AG04449 (cell line): ENCODE data around the gene NEMP1.
A peak's percentile ranks its signal among the peaks of the same experiment; 100 is the strongest.
"Not testable (repeated sequence)": the region's sequence is repeated elsewhere in the genome, so short reads cannot be mapped to it uniquely, and the experiment has no call there.

Experiments used
- CTCF ChIA-PET: fragments of 350-600 bp; formaldehyde crosslinking; extraction: SDS; loops from one replicate; lab custom pipeline; 2021; ENCODE audit warnings: antibody characterized with exemption; lab: Yijun Ruan, JAX
- POLR2A ChIA-PET: fragments of 400-600, 350-600 bp; formaldehyde crosslinking; extraction: SDS; loops from one replicate; lab custom pipeline; 2020; ENCODE audit warnings: antibody characterized with exemption, inconsistent platforms; lab: Yijun Ruan, JAX
- DNase-seq: peaks from one replicate; pipeline ENCODE4 v3.0.0-alpha.2; 2010; ENCODE audit warnings: low read depth, low spot score
- H3K4me3 ChIP-seq: 2 replicates; pipeline ENCODE4 v1.5.1; 2011; ENCODE audit warnings: low read depth, mild to moderate bottlenecking, control low read depth, low read length
- CTCF ChIP-seq: IDR thresholded peaks from one replicate; pipeline ENCODE4 v1.5.1; 2011; ENCODE audit warnings: mild to moderate bottlenecking, moderate library complexity, low read length, control low read depth, inconsistent platforms; ENCODE audit not compliant: insufficient read depth; ENCODE audit errors: missing control alignments

Gene NEMP1

GRCh38 chr12:57086493-57087009, 8.0 kb upstream of the NEMP1 start:
- TF ChIP-seq CTCF, result peak; percentile 44
- POLR2A ChIA-PET, result interaction anchor here (3.7 to 5.0 kb wide), 2 partner anchors 8 to 25 kb away, joined by 35 to 81 read pairs; partner anchors contain the start of genes NEMP1 and STAT6
- DNase-seq, result no peak
- peak overlapping the region; percentile 79 for H3K4me3 ChIP-seq
- CTCF ChIA-PET, result interaction anchor here (0.6 to 16.5 kb wide), 3 partner anchors 17 to 21 kb away, joined by 4 to 218 read pairs (median 6); partner anchors contain the start of gene STAT6

GRCh38 chr12:57085999-57086492, 7.5 kb upstream of the NEMP1 start:
- peak overlapping the region; percentile 79 for H3K4me3 ChIP-seq
- no peak for TF ChIP-seq CTCF
- DNase-seq, result no peak
- POLR2A ChIA-PET, result interaction anchor here (3.7 to 5.0 kb wide), 2 partner anchors 7 to 26 kb away, joined by 35 to 81 read pairs; partner anchors contain the start of genes NEMP1 and STAT6
- CTCF ChIA-PET, result interaction anchor here (0.9 to 16.5 kb wide), 5 partner anchors 16 to 38 kb away, joined by 3 to 218 read pairs (median 23); partner anchors contain the start of gene STAT6

GRCh38 chr12:57080855-57081254, 2.3 kb upstream of the NEMP1 start:
- ChIA-PET POLR2A (no interaction called here), CTCF (interaction anchor here (2.3 to 5.6 kb wide), 5 partner anchors 10 to 43 kb away, joined by 6 to 26 read pairs (median 18); partner anchors contain the start of gene STAT6)
- DNase-seq, result no peak
- no peak for TF ChIP-seq CTCF
- no peak overlapping the region for H3K4me3 ChIP-seq

GRCh38 chr12:57079821-57080220, 1.2 kb upstream of the NEMP1 start:
- DNase-seq, result no peak
- CTCF ChIA-PET, result interaction anchor here (0.7 to 3.9 kb wide), 17 partner anchors 9 to 165 kb away, joined by 3 to 26 read pairs (median 6); partner anchors contain the start of genes STAT6 and ZBTB39
- TF ChIP-seq CTCF, result no peak
- no peak overlapping the region for H3K4me3 ChIP-seq
- POLR2A ChIA-PET, result interaction anchor here (1.4 to 2.4 kb wide), 4 partner anchors 8 to 31 kb away, joined by 3 to 35 read pairs (median 12); partner anchors contain the start of genes NAB2 and STAT6

- CTCF ChIA-PET, result interaction anchor here (1.1 to 9.3 kb wide), 12 partner anchors 8 to 190 kb away, joined by 3 to 148 read pairs (median 6); partner anchors contain the start of genes LRP1, SHMT2 and STAT6
- not testable (repeated sequence) for DNase-seq, H3K4me3 ChIP-seq
- POLR2A ChIA-PET, result interaction anchor here (0.8 kb wide), 1 partner anchor 53 kb away, joined by 3 read pairs; no protein-coding TSS in a partner anchor
Observed at GRCh38 chr12:57073566-57074450, 4.8 kb downstream of the NEMP1 start.

- TF ChIP-seq CTCF, result no peak
- ChIA-PET CTCF (interaction anchor here (1.0 to 9.3 kb wide), 13 partner anchors 12 to 170 kb away, joined by 3 to 148 read pairs (median 6); partner anchors contain the start of genes LRP1, SHMT2 and STAT6), POLR2A (no interaction called here)
- H3K4me3 ChIP-seq, result no peak overlapping the region
- no peak for DNase-seq
Observed at GRCh38 chr12:57072661-57073060, 5.9 kb downstream of the NEMP1 start.
